Umbilical cord (tissue), 2 donors: Measurements from ENCODE around the gene RNF113A. TPM values are rescaled to one million over a fixed set of nuclear protein-coding genes. Genes with fewer than 3 reads are reported as not detected.
"Not testable (repeated sequence)": the region's sequence is repeated elsewhere in the genome, so short reads cannot be mapped to it uniquely, and the experiment has no call there.

Experiments
- DNase-seq: peaks from one replicate; pipeline ENCODE4 v3.0.0-alpha.2; 2015; ENCODE audit warnings: low spot score
- total RNA-seq: library from RNA; depleted of rRNA; stranded (reverse); fragments of >200 nt; gene quantifications from one replicate; pipeline ENCODE4 v1.2.3, GENCODE V29; 2014; ENCODE audit warnings: low replicate concordance; ENCODE audit not compliant: insufficient read depth

Gene RNF113A
- total RNA-seq, 1 donor from 2014 or later: 14.7 TPM

- DNase-seq: peak; percentile 98
These were observed 18.9 kb downstream of the RNF113A start, which contains the start of gene UPF3B for GRCh38 chrX:119852382-119853353. Gene UPF3B, minus strand, starts transcription at chrX:119852963. Its CDS starts 35 bp downstream, at chrX:119852928.

GRCh38 chrX:119833905-119834304 lies 37.6 kb downstream of the RNF113A start:
- no peak for DNase-seq

- no peak for DNase-seq
These were observed 43.1 kb downstream of the RNF113A start for GRCh38 chrX:119828446-119828845.

- DNase-seq: no peak
These were observed 45.1 kb downstream of the RNF113A start for GRCh38 chrX:119826399-119826959.

GRCh38 chrX:119824221-119824620 lies 47.3 kb downstream of the RNF113A start:
- not testable (repeated sequence) for DNase-seq

- DNase-seq: not testable (repeated sequence)
These were observed 49.8 kb downstream of the RNF113A start for GRCh38 chrX:119821703-119822102.

Other genes with a start within 250 kb of the RNF113A start
- gene SEPTIN6, start 178.6 kb downstream of the RNF113A start, total RNA-seq: 52.2 TPM
- 0.72 TPM for gene SOWAHD, start 113.1 kb downstream of the RNF113A start, total RNA-seq
- 3,826 TPM for gene RPL39, start 80.1 kb downstream of the RNF113A start, total RNA-seq
- 11.6 TPM for gene UPF3B, start 18.8 kb downstream of the RNF113A start, total RNA-seq
- gene NDUFA1, start 99 bp upstream of the RNF113A start, total RNA-seq: 36.6 TPM
- gene AKAP14, start 24.2 kb upstream of the RNF113A start, total RNA-seq: not detected
- gene NKAP, start 72.0 kb upstream of the RNF113A start, total RNA-seq: 4.1 TPM
- gene RHOXF2B, start 206.0 kb upstream of the RNF113A start, total RNA-seq: not detected
- not detected for gene RHOXF1, start 244.2 kb upstream of the RNF113A start, total RNA-seq